B cell (primary cell): ENCODE data around the gene ZNF565. TPM values are rescaled to one million over a fixed set of nuclear protein-coding genes. Genes with fewer than 3 reads are reported as not detected.

Source experiments
- ATAC-seq: fragments of 200-7000 bp; cut with Tn5 transposase; one replicate; pipeline ENCODE4 v1.10.0; 2021; ENCODE audit warnings: low read depth, mild to moderate bottlenecking, moderate number of reproducible peaks, moderate library complexity
- CTCF ChIA-PET: fragments of 350-600 bp; sonication (Branson Sonifier 250); formaldehyde crosslinking; loops from one replicate; lab custom pipeline; 2021; ENCODE audit warnings: antibody characterized with exemption, inconsistent platforms; lab: Charles Lee
- POLR2A ChIA-PET: fragments of 350-600 bp; sonication (Branson Sonifier 250); formaldehyde crosslinking; loops from one replicate; lab custom pipeline; 2021; ENCODE audit warnings: antibody characterized with exemption; lab: Charles Lee
- DNase-seq: peaks from one replicate; pipeline ENCODE4 v3.0.0; 2013
- H2AFZ ChIP-seq: 2 replicates; pipeline ENCODE4 v1.6.1; 2012; ENCODE audit warnings: mild to moderate bottlenecking, low read depth, low read length; ENCODE audit not compliant: insufficient read depth, poor library complexity, severe bottlenecking
- H3K27ac ChIP-seq, 2 donors: 1 replicate in 1 of 2; 2 replicates in 1 of 2; pipeline ENCODE4 v1.5.1; 2012 to 2013; ENCODE audit warnings: low read length in 2 of 2, mild to moderate bottlenecking in 2 of 2, moderate library complexity in 1 of 2
- H3K27me3 ChIP-seq, 4 experiments: fragments of 200-600 bp in 1 of 4; sonication (generic) in 1 of 4; replicated peaks in 1 of 4; 1 replicate in 2 of 4; 2 replicates in 2 of 4; pipeline versions ENCODE4 v1.6.1 to v1.7.0; 2013 to 2016; ENCODE audit warnings: low read length in 3 of 4, mild to moderate bottlenecking in 2 of 4, mixed read lengths in 1 of 4, moderate library complexity in 1 of 4; ENCODE audit not compliant: insufficient read depth in 4 of 4, control insufficient read depth in 3 of 4; ENCODE audit errors: control extremely low read depth in 1 of 4
- H3K36me3 ChIP-seq, 2 experiments: replicated peaks in 1 of 2; 1 replicate in 1 of 2; 2 replicates in 1 of 2; pipeline versions ENCODE4 v1.6.1 to v1.7.1; 2013; ENCODE audit warnings: low read length in 1 of 2; ENCODE audit not compliant: insufficient read depth in 2 of 2, control insufficient read depth in 1 of 2; ENCODE audit errors: control extremely low read depth in 1 of 2, extremely low read depth in 1 of 2
- H3K4me1 ChIP-seq, 2 donors: fragments of 200-600 bp in 1 of 2; sonication (generic) in 1 of 2; 1 replicate in 1 of 2; 2 replicates in 1 of 2; pipeline versions ENCODE4 v1.5.1 to v1.6.1; 2013 to 2017; ENCODE audit warnings: low read length in 2 of 2; ENCODE audit not compliant: control insufficient read depth in 2 of 2, insufficient read depth in 2 of 2
- H3K4me2 ChIP-seq: replicated peaks from 2 replicates; pipeline ENCODE3; 2012; ENCODE audit warnings: mild to moderate bottlenecking, low read depth, low read length; ENCODE audit not compliant: poor library complexity, severe bottlenecking
- H3K4me3 ChIP-seq, 5 experiments: fragments of 200-600 bp in 1 of 5; sonication (generic) in 1 of 5; 1 replicate in 3 of 5; 2 replicates in 2 of 5; pipeline versions ENCODE4 v1.5.1 to v1.7.0; 2011 to 2016; ENCODE audit warnings: low read length in 4 of 5, mild to moderate bottlenecking in 4 of 5, low read depth in 2 of 5, control low read depth in 1 of 5, moderate library complexity in 1 of 5; ENCODE audit not compliant: insufficient read depth in 1 of 5; ENCODE audit errors: control extremely low read depth in 1 of 5, extremely low read depth in 1 of 5
- H3K79me2 ChIP-seq: fragments of 200-600 bp; sonication (generic); one replicate; pipeline ENCODE4 v1.6.0; 2016; ENCODE audit warnings: low read length; ENCODE audit not compliant: control insufficient read depth, insufficient read depth
- H3K9ac ChIP-seq: fragments of 200-600 bp; sonication (generic); 2 replicates; pipeline ENCODE4 v1.6.1; 2017; ENCODE audit warnings: mild to moderate bottlenecking, low read length, moderate library complexity
- H3K9me3 ChIP-seq, 3 donors: one replicate each; pipeline versions ENCODE4 v1.6.1 to v1.7.1; 2013; ENCODE audit warnings: low read length in 2 of 3; ENCODE audit not compliant: control insufficient read depth in 2 of 3, insufficient read depth in 1 of 3; ENCODE audit errors: control extremely low read depth in 1 of 3
- H4K20me1 ChIP-seq: 2 replicates; pipeline ENCODE4 v1.6.0; 2012; ENCODE audit warnings: mild to moderate bottlenecking, low read length; ENCODE audit not compliant: insufficient read depth, control insufficient read depth, poor library complexity, severe bottlenecking
- H3K27ac Mint-ChIP-seq: one replicate; pipeline ENCODE4 v1.8.0; 2021; ENCODE audit warnings: mixed read lengths
- H3K27me3 Mint-ChIP-seq: one replicate; pipeline ENCODE4 v1.8.0; 2021; ENCODE audit warnings: mixed read lengths
- H3K4me1 Mint-ChIP-seq: one replicate; pipeline ENCODE4 v1.8.0; 2021; ENCODE audit warnings: mixed read lengths
- H3K4me3 Mint-ChIP-seq: one replicate; pipeline ENCODE4 v1.8.0; 2021; ENCODE audit warnings: mixed read lengths
- H3K9me3 Mint-ChIP-seq: one replicate; pipeline ENCODE4 v1.8.0; 2022; ENCODE audit warnings: mixed read lengths; ENCODE audit not compliant: insufficient read depth
- CTCF ChIP-seq: fragments of 200-600 bp; IDR thresholded peaks from one replicate; pipeline ENCODE4 v1.8.0; 2022; ENCODE audit warnings: antibody characterized with exemption, mild to moderate bottlenecking
- EZH2 ChIP-seq: IDR thresholded peaks from 2 replicates; pipeline ENCODE4 v1.6.1; 2012; ENCODE audit warnings: borderline replicate concordance, low read depth, mild to moderate bottlenecking, moderate library complexity, low read length; ENCODE audit not compliant: insufficient read depth, poor library complexity, severe bottlenecking
- WGBS: methylation state at CpG from one replicate; pipeline ENCODE4 v1.1.5; 2013; ENCODE audit warnings: missing lambda C conversion rate; ENCODE audit not compliant: insufficient coverage; 5-methylcytosine and 5-hydroxymethylcytosine counted together
- intact Hi-C: fragments of 100-400 bp; cut with micrococcal nuclease; formaldehyde crosslinking; loops from one replicate; pipeline ENCODE4 v1.10.0; 2022
- polyA plus RNA-seq: library from polyadenylated mRNA; depleted of rRNA; stranded (reverse); fragments of >200 nt; gene quantifications from 2 replicates; pipeline ENCODE4 v1.2.3, GENCODE V29; 2012
- total RNA-seq, 2 donors: library from RNA; stranded (reverse); fragments of 120-200 nt in 1 of 2; gene quantifications; 1 replicate in 1 of 2; 2 replicates in 1 of 2; pipeline versions ENCODE4 v1.2.3 to v1.2.4, GENCODE V29; 2013 to 2022

ZNF565 gene
- total and polyA plus RNA-seq, 2 donors (not counting 1 experiment from before 2014, with no cell fraction given) = 2.9 to 5.2 TPM

GRCh38 chr19:36212895-36213294 lies 1.6 kb downstream of the ZNF565 start:
- Mint-ChIP-seq H3K27ac (peak overlapping the region; percentile 61), H3K9me3 (no peaks in the 10 kb centered on the region), H3K4me3 (peak overlapping the region; percentile 65), H3K4me1 (peaks cover 12% of the 10 kb centered on the region), H3K27me3 (no peaks in the 10 kb centered on the region)
- no peaks in the 10 kb centered on the region for H3K27me3 ChIP-seq
- no peak overlapping the region for H3K4me2 ChIP-seq
- TF ChIP-seq CTCF = no peak
- no peak for TF ChIP-seq EZH2
- H3K4me3 ChIP-seq = no peak overlapping the region
- DNase-seq = no peak
- H3K9me3 ChIP-seq = no peaks in the 10 kb centered on the region
- ChIA-PET POLR2A (no interaction called here), CTCF (no interaction called here)
- no peak overlapping the region for H3K9ac ChIP-seq
- H3K79me2 ChIP-seq = peaks cover 48% of the 10 kb centered on the region
- H3K36me3 ChIP-seq = no peaks in the 10 kb centered on the region
- H2AFZ ChIP-seq = no peak overlapping the region
- intact Hi-C loops = loop anchor here (10.0 kb wide), 1 partner anchor 468 kb away; the partner anchor contains the start of genes IGFLR1, LIN37, PSENEN and U2AF1L4
- ATAC-seq = no peak
- H4K20me1 ChIP-seq = no peaks in the 10 kb centered on the region
- H3K27ac ChIP-seq = no peak overlapping the region
- 91% methylated on average over 2 of the region's 2 CpGs for WGBS
- H3K4me1 ChIP-seq = peaks cover 13 to 26% of the 10 kb centered on the region in 2 donors

- DNase-seq (no peak), ATAC-seq (no peak)
- H3K36me3 ChIP-seq = no peaks in the 10 kb centered on the region
- H4K20me1 ChIP-seq = no peaks in the 10 kb centered on the region
- POLR2A ChIA-PET = interaction anchor here (0.7 kb wide), 1 partner anchor 17 kb away, joined by 10 read pairs; no protein-coding TSS in a partner anchor
- peaks cover 35% of the 10 kb centered on the region for H3K79me2 ChIP-seq
- WGBS = 100% methylated on average over 5 of the region's 8 CpGs
- H3K4me1 ChIP-seq = peaks cover 7 to 14% of the 10 kb centered on the region in 2 donors
- no peak overlapping the region for H3K27ac Mint-ChIP-seq
- no peak overlapping the region for H3K27ac ChIP-seq
- H3K4me2 ChIP-seq = no peak overlapping the region
- no peaks in the 10 kb centered on the region for H3K9me3 ChIP-seq
- intact Hi-C loops = loop anchor here (10.0 kb wide), 1 partner anchor 466 kb away; the partner anchor contains the start of genes IGFLR1, LIN37, PSENEN and U2AF1L4
- H3K4me3 Mint-ChIP-seq = no peak overlapping the region
- no peak overlapping the region for H3K9ac ChIP-seq
- H3K9me3 Mint-ChIP-seq = no peaks in the 10 kb centered on the region
- no peaks in the 10 kb centered on the region for H3K27me3 ChIP-seq
- CTCF ChIA-PET = no interaction called here
- H2AFZ ChIP-seq = no peak overlapping the region
- H3K4me1 Mint-ChIP-seq = peaks cover 11% of the 10 kb centered on the region
- H3K27me3 Mint-ChIP-seq = no peaks in the 10 kb centered on the region
- no peak for TF ChIP-seq EZH2
- no peak for TF ChIP-seq CTCF
- no peak overlapping the region for H3K4me3 ChIP-seq
Observed at GRCh38 chr19:36210497-36210896, 4.0 kb downstream of the ZNF565 start.
